Mesothelial cell of epicardium (in vitro differentiated cells): Measurements from ENCODE around the gene SOX18. TPM values are rescaled to one million over a fixed set of nuclear protein-coding genes. Genes with fewer than 3 reads are reported as not detected.
A peak's percentile ranks its signal among the peaks of the same experiment; 100 is the strongest.

Experiments used
- DNase-seq, 2 experiments: peaks; one replicate each; pipeline ENCODE4 v3.0.0; 2021; ENCODE audit warnings: low spot score in 2 of 2; ENCODE audit not compliant: unreplicated experiment in 2 of 2
- H3K27ac Mint-ChIP-seq: 2 replicates; pipeline ENCODE4 v1.8.0; 2021; ENCODE audit warnings: mixed read lengths
- H3K27me3 Mint-ChIP-seq: 2 replicates; pipeline ENCODE4 v1.8.0; 2021; ENCODE audit warnings: low read depth, mixed read lengths
- H3K36me3 Mint-ChIP-seq: 2 replicates; pipeline ENCODE4 v1.8.0; 2021; ENCODE audit warnings: mixed read lengths
- H3K4me1 Mint-ChIP-seq: 2 replicates; pipeline ENCODE4 v1.8.0; 2021; ENCODE audit warnings: mixed read lengths
- H3K4me3 Mint-ChIP-seq: 2 replicates; pipeline ENCODE4 v1.8.0; 2021; ENCODE audit warnings: mild to moderate bottlenecking, moderate library complexity, mixed read lengths
- H3K9me3 Mint-ChIP-seq: 2 replicates; pipeline ENCODE4 v1.8.0; 2021; ENCODE audit warnings: mixed read lengths
- total RNA-seq: library from RNA; stranded (reverse); gene quantifications from 3 replicates; pipeline ENCODE4 v1.2.1, GENCODE V29; 2021
- TF ChIP-seq, protein P1 (sequence below): fragments of 200-600 bp; sonication (generic); IDR thresholded peaks from one replicate; pipeline ENCODE4 v1.5.0; 2021; ENCODE audit warnings: antibody characterized with exemption; ENCODE audit not compliant: unreplicated experiment

Gene SOX18
- total RNA-seq, 1 donor from 2014 or later: 0.34 TPM

DNA sequence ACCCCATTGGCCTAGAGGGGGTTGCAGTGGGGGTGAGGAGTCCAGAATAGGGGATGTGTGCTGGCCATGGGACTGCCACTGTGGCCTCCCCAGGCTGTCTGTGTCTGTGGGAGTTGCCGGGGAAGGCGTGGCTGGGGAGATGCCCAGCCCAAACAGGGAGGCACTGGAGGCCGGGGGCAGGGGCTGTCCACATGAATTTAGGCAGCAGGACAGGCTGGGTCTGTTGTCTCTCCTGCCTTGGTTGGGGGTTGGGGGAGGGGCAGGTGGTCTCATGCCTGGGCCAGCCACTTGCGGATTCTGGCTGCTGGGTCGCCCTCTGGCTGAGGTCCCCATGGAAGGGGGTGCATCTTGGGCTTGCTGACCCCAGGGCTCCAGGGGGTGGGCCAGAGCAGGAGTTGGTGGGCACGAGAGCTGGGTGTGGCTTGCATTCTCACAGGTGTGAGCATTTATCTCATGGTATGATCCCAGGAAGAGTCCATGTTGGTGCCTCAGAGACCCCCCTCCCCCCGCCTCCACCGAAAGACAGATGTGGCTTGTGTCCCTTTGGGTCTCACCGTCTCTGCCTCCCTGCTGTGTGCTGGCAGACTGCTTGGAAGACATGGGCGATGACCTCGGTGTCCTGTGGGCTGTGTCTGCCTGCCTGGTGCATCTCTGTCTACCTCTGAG lies 4.0 kb downstream of the SOX18 start:
- no peak overlapping the region for H3K4me3 Mint-ChIP-seq
- DNase-seq: no peak
- H3K36me3 Mint-ChIP-seq: no peaks in the 10 kb centered on the region
- peaks cover 77% of the 10 kb centered on the region for H3K27me3 Mint-ChIP-seq
- H3K4me1 Mint-ChIP-seq: no peaks in the 10 kb centered on the region
- no peak overlapping the region for H3K27ac Mint-ChIP-seq
- H3K9me3 Mint-ChIP-seq: no peaks in the 10 kb centered on the region
- TF ChIP-seq, protein P1, sequence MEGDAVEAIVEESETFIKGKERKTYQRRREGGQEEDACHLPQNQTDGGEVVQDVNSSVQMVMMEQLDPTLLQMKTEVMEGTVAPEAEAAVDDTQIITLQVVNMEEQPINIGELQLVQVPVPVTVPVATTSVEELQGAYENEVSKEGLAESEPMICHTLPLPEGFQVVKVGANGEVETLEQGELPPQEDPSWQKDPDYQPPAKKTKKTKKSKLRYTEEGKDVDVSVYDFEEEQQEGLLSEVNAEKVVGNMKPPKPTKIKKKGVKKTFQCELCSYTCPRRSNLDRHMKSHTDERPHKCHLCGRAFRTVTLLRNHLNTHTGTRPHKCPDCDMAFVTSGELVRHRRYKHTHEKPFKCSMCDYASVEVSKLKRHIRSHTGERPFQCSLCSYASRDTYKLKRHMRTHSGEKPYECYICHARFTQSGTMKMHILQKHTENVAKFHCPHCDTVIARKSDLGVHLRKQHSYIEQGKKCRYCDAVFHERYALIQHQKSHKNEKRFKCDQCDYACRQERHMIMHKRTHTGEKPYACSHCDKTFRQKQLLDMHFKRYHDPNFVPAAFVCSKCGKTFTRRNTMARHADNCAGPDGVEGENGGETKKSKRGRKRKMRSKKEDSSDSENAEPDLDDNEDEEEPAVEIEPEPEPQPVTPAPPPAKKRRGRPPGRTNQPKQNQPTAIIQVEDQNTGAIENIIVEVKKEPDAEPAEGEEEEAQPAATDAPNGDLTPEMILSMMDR: no peak

DNA sequence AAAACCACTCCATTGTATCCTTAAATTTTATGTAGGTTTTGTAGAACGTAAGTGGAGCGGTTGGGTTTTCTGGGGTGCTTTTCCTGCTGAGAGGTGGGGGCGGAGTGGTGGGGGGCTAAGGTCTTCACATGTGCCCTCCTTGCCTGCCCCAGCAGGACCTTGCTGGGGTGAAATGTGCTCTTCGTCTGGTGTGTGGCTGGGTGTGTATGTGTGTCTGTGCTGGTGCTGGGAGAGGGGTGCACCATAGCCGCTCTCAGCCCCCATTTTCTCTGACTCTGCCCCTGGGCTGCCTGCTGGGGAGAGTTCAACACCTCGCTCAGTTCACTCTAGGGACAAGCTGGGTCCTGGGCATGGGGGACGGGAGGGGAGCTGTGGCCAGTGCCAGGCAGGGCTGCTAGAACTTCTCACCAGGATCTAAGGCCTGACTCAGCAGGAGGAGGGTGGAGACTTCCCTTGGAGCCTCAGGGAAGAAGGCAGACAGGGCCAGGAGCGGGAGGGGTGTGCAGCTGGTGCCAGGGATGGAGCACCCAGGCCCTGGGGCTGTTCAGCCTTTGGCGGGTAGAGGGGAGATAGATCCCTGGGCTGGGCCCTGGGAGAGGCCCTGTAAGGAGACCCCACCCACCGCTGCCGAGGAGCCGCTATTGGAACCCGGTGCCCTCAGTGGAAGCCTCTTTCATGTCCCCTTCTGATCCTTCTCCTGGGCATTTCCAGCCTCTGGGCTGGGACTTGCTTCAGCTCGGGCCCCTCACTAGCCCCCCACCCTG lies 4.8 kb downstream of the SOX18 start:
- no peaks in the 10 kb centered on the region for H3K36me3 Mint-ChIP-seq
- H3K27me3 Mint-ChIP-seq: peaks cover 78% of the 10 kb centered on the region
- H3K9me3 Mint-ChIP-seq: no peaks in the 10 kb centered on the region
- TF ChIP-seq, protein P1: no peak
- no peak overlapping the region for H3K27ac Mint-ChIP-seq
- peaks cover under 1% of the 10 kb centered on the region for H3K4me1 Mint-ChIP-seq
- H3K4me3 Mint-ChIP-seq: no peak overlapping the region
- DNase-seq: no peak

DNA sequence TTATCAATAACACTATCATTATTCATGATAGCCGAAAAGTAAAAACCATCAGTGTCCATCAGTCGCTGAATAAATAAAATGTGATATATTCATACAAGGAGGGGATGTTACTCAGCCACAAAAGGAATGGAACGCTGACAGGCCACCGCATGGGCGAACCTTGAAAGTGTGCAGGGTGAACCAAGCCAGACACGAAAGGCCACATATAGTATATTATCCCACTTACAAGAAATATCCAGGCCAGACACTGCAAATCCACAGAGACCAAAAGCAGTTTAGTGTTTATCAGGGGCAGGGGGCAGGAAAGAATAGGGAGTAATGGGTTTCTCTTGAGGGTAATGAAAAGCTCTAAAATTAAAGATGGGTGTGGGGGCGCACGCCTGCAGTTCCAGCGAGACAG lies 5.7 kb downstream of the SOX18 start:
- TF ChIP-seq, protein P1: no peak
- Mint-ChIP-seq H3K4me3 (no peak overlapping the region), H3K9me3 (no peaks in the 10 kb centered on the region), H3K27ac (no peak overlapping the region), H3K36me3 (no peaks in the 10 kb centered on the region), H3K4me1 (peaks cover 5% of the 10 kb centered on the region), H3K27me3 (peaks cover 83% of the 10 kb centered on the region)
- no peak for DNase-seq

DNA sequence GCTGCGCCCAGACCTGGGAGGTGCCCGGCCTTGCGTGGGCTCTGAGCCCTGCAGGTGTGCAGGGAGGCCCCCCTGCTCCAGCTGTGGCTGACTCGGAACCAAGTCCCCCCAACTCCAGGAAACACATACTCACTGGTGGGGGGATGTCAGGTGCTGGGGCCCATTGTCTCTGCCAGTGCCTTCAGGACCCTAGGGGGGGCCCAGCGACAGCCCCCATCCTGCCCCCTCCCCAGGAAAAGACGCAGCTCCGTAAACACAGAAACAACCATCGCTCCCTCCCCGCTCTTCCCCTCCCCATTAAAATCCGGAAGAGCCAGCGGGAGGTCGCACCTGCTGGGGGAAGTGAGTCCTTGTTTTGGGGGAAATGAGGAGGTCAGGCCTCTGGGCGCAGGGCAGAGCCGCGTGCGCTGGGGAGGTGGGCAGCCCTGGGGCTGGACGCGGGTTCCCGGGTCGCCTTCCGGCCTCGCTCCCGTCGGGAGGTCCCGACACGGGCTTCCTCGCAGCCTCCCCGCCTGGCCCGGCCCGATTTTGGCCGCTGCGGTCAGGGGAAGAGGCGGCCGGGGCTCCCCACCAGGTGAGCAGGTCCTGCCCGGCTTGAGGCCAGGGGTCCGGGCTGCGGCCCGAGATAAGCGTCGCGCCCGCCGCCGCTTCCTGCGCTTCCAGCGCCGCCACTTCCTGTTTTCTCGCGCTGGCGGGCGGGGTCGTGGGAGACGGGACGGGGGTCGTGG lies 7.2 kb downstream of the SOX18 start:
- H3K4me1 Mint-ChIP-seq: peaks cover 8% of the 10 kb centered on the region
- TF ChIP-seq, protein P1: no peak
- H3K36me3 Mint-ChIP-seq: no peaks in the 10 kb centered on the region
- DNase-seq: no peak
- peaks cover 81% of the 10 kb centered on the region for H3K27me3 Mint-ChIP-seq
- peak overlapping the region; percentile 60 for H3K4me3 Mint-ChIP-seq
- no peak overlapping the region for H3K27ac Mint-ChIP-seq
- H3K9me3 Mint-ChIP-seq: no peaks in the 10 kb centered on the region

DNA sequence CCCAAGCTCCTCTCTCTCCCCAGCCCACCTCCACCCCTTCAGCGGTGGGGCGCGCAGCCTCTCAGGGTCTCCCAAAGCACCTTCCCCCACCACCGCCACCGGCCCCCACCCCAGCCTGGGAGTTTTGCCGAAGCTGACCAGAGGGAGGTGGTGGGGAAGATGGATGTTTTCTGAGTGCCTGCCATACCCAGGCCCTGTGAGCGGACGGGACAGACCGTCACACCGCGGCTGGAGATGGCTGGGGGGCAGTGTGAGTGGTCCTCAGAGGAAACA lies 7.7 kb downstream of the SOX18 start:
- Mint-ChIP-seq H3K4me1 (peaks cover 8% of the 10 kb centered on the region), H3K36me3 (no peaks in the 10 kb centered on the region), H3K4me3 (peak overlapping the region; percentile 60), H3K27ac (no peak overlapping the region), H3K9me3 (no peaks in the 10 kb centered on the region), H3K27me3 (peaks cover 81% of the 10 kb centered on the region)
- DNase-seq: no peak
- TF ChIP-seq, protein P1: no peak
